ENCODE measurements around the gene PPP3CA. TPM values are rescaled to one million over a fixed set of nuclear protein-coding genes. Genes with fewer than 3 reads are reported as not detected.

The PPP3CA gene
- total RNA-seq, 1 experiment from 2014 or later: 133 TPM

GRCh38 chr4:101123231-101123630 lies 224.1 kb downstream of the PPP3CA start:
- no peaks in the 10 kb centered on the region for H3K9me3 ChIP-seq (ENCODE audit: control insufficient read depth in 1 of 2, insufficient read depth in 1 of 2, low read depth in 1 of 2, low read length in 2 of 2)
- H3K9ac ChIP-seq (ENCODE audit: low read length): peak overlapping the region; percentile 41
- H3K27ac ChIP-seq (ENCODE audit: low read depth, low read length): peak overlapping the region; percentile 96
- ChIA-PET CTCF (interaction anchor here (1.0 kb wide), 1 partner anchor 8 kb away, joined by 4 read pairs; no protein-coding TSS in a partner anchor), POLR2A (interaction anchor here (0.8 to 3.1 kb wide), 8 partner anchors 8 to 77 kb away, joined by 3 to 33 read pairs (median 12); no protein-coding TSS in a partner anchor), RAD21 (ENCODE audit: low non-redundant PET in 1 of 2, low total read pairs in 2 of 2, uncharacterized antibody in 2 of 2, unreplicated experiment in 2 of 2) (no interaction called here)
- peaks cover 92% of the 10 kb centered on the region for H3K79me2 ChIP-seq (ENCODE audit: insufficient read depth, low read length)
- no peaks in the 10 kb centered on the region for H3K36me3 ChIP-seq (ENCODE audit: control insufficient read depth in 1 of 2, insufficient read depth in 2 of 2, low read length in 2 of 2)
- H3K9me2 ChIP-seq (ENCODE audit: insufficient read depth): no peaks in the 10 kb centered on the region
- H2AFZ ChIP-seq (ENCODE audit: low read depth, low read length, poor library complexity, severe bottlenecking): no peak overlapping the region
- no peaks in the 10 kb centered on the region for H3K27me3 ChIP-seq (ENCODE audit: insufficient read depth, low read length)
- no peaks in the 10 kb centered on the region for H4K20me1 ChIP-seq (ENCODE audit: insufficient read depth)
- DNase-seq (ENCODE audit: low read depth, low spot score) (peak; percentile 94), ATAC-seq (peak; percentile 74)
- peaks cover 84 to 97% of the 10 kb centered on the region in 2 experiments for H3K4me1 ChIP-seq (ENCODE audit: control insufficient read depth in 1 of 2, insufficient read depth in 2 of 2, low read length in 2 of 2)
- intact Hi-C loops (cut with micrococcal nuclease): no loop called here
- no TSS peak for BruUV-seq (replicated peaks)
- peak overlapping the region; percentile 47 for H3K4me2 ChIP-seq (ENCODE audit: low read length)
- no peak overlapping the region for H3K4me3 ChIP-seq (replicated peaks in 1 of 2; ENCODE audit: low read depth in 1 of 2, low read length in 2 of 2)
- TF ChIP-seq CBX3 (IDR thresholded peaks at IDR 0.05; ENCODE audit: low read depth): peak; percentile 80; the same call in 1 of the 2 replicates
- no peak for TF ChIP-seq ZNF274 (IDR thresholded peaks at IDR 0.05; ENCODE audit: low read depth, low read length)
- TF ChIP-seq SP1 (IDR thresholded peaks at IDR 0.05; ENCODE audit: low read depth): peak; percentile 99
- TF ChIP-seq YY1 (IDR thresholded peaks at IDR 0.05; ENCODE audit: extremely low read depth, insufficient replicate concordance, low read depth, low read length): peak; percentile 51
- TF ChIP-seq, protein P1, sequence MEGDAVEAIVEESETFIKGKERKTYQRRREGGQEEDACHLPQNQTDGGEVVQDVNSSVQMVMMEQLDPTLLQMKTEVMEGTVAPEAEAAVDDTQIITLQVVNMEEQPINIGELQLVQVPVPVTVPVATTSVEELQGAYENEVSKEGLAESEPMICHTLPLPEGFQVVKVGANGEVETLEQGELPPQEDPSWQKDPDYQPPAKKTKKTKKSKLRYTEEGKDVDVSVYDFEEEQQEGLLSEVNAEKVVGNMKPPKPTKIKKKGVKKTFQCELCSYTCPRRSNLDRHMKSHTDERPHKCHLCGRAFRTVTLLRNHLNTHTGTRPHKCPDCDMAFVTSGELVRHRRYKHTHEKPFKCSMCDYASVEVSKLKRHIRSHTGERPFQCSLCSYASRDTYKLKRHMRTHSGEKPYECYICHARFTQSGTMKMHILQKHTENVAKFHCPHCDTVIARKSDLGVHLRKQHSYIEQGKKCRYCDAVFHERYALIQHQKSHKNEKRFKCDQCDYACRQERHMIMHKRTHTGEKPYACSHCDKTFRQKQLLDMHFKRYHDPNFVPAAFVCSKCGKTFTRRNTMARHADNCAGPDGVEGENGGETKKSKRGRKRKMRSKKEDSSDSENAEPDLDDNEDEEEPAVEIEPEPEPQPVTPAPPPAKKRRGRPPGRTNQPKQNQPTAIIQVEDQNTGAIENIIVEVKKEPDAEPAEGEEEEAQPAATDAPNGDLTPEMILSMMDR (IDR thresholded peaks at IDR 0.05 in 2 of 3, conservative IDR thresholded peaks at IDR 0.05 in 1 of 3; ENCODE audit: borderline replicate concordance in 1 of 3, insufficient read depth in 1 of 3, low read depth in 2 of 3, low read length in 2 of 3): no peak
- TF ChIP-seq REST (IDR thresholded peaks at IDR 0.05; ENCODE audit: low read depth): no peak
- no peak for TF ChIP-seq EZH2 (IDR thresholded peaks at IDR 0.05)
- TF ChIP-seq POLR2A (IDR thresholded peaks at IDR 0.05; ENCODE audit: borderline replicate concordance, extremely low read depth, insufficient read depth, insufficient read length): no peak
- TF ChIP-seq MAX (IDR thresholded peaks at IDR 0.05): peak; percentile 73
- peak; percentile 61 for TF ChIP-seq ZBTB33 (IDR thresholded peaks at IDR 0.05; ENCODE audit: extremely low read depth, insufficient replicate concordance, low read length)
- peak; percentile 83 for TF ChIP-seq FOSL1 (IDR thresholded peaks at IDR 0.05; ENCODE audit: low read depth)
- TF ChIP-seq CEBPB (IDR thresholded peaks at IDR 0.05; ENCODE audit: low read depth): peak; percentile 82
- peak; percentile 25; the same call in 1 of the 2 replicates for TF ChIP-seq RAD21 (IDR thresholded peaks at IDR 0.05; ENCODE audit: low read depth)
- TF ChIP-seq POLR2AphosphoS5 (IDR thresholded peaks at IDR 0.05; ENCODE audit: low read depth, low read length): peak; percentile 60; the same call in 1 of the 2 replicates
- TF ChIP-seq SRF (IDR thresholded peaks at IDR 0.05; ENCODE audit: low read depth): peak; percentile 64; the same call in 1 of the 2 replicates
- TF ChIP-seq SIN3A (IDR thresholded peaks at IDR 0.05; ENCODE audit: low read depth): peak; percentile 60
- peak; percentile 91 for TF ChIP-seq JUND (IDR thresholded peaks at IDR 0.05)
- peak; percentile 68 for TF ChIP-seq TCF7L2 (IDR thresholded peaks at IDR 0.05; ENCODE audit: borderline replicate concordance, extremely low read depth, insufficient read depth, insufficient read length)
- peak; percentile 34; the same call in 1 of the 2 replicates for TF ChIP-seq ELF1 (IDR thresholded peaks at IDR 0.05; ENCODE audit: borderline replicate concordance, low read depth)
- no peak for TF ChIP-seq EZH2phosphoT487 (IDR thresholded peaks at IDR 0.05; ENCODE audit: borderline replicate concordance)

Data from HCT116 (cell line).